Stimulated activated CD4-positive, alpha-beta T cell treated with anti-CD3 and anti-CD28 coated beads, Interleukin-2, amount 100 ng/mL, for 4 hours (primary cell): Measurements from ENCODE around the gene NIF3L1.
A peak's percentile ranks its signal among the peaks of the same experiment; 100 is the strongest.
"Not testable (repeated sequence)": the region's sequence is repeated elsewhere in the genome, so short reads cannot be mapped to it uniquely, and the experiment has no call there.

ENCODE experiments used
- DNase-seq: peaks from one replicate; pipeline ENCODE4 v3.0.0-alpha.2; 2020; ENCODE audit warnings: low read depth

The NIF3L1 gene

DNA sequence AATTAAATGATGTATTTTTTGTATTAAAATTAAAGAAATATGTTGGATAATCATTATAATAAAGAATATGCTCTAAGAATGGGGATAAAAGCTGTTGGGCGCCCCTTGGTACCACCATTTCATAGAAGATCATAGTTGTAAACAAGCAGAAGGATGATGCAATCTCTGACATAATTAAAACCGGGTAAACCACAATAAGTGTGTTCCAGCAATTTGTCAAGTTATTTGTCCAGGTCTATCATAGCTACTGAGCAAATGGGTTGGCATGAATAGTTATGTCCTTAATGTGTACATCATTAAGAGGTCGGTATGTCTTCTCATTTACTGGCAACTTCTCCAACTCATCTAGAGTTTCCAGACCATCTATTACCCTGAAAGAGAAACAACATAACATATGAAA is 18.0 kb upstream of the NIF3L1 start:
- DNase-seq, result no peak

DNA sequence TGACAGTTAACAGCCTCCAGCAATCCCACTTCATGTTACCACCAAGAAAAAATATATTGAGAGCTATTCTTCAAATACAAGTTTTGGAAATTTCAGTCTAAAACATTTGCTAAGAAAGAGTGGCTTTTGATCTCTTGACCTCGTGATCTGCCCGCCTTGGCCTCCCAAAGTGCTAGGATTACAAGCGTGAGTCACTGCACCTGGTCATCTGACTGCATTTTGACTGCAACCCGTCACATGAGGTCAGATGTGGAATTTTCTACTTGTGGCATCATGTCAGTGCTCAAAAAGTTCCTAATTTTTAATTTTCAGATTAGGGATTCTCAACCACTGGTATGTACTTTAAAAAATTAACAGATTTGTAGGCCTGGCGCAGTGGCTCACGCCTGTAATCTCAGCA is 15.6 kb upstream of the NIF3L1 start:
- DNase-seq, result no peak

DNA sequence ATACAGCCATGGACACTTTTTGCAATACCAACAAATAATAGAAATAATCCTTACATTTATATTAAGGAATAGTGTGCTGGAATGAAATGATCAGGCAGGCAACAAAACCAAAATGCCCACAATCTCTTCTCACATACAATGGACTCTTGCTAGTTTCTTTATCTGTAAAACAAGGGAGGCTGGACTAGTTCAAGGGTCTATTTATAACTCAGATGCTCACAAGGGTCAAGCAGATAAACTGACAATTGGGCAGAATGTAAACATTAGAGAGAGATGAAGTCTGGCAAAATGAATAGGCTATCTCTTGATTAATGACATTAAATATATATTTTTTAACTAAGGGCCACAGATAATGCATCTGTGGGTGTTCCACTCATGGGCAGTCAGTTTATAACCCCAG is 11.7 kb upstream of the NIF3L1 start:
- DNase-seq, result no peak

DNA sequence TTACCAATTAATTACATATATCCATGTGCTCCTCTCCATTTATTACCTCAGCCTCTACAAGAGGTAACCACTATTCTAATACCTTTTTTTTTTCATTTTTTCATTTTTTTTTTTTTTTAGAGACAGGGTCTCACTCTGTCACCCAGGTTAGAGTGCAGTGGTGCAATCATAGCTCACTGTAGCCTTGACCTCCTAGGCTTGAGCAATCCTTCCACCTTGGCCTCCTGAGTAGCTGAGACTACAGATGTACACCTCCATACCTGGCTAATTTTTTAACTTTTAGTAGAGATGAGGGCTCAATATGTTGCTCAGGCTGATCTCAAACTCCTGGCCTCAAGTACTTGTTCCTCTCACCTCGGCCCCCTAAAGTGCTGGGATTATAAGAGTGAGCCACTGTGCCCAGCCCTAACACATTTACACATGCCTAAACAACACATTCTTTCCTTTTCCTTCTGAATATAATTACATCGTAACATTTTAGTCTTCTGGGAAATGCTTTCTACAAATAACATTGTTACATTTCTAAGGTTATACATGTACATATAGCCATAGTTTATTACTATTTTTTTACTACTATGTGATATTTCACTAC is 10.8 kb upstream of the NIF3L1 start:
- no peak for DNase-seq

DNA sequence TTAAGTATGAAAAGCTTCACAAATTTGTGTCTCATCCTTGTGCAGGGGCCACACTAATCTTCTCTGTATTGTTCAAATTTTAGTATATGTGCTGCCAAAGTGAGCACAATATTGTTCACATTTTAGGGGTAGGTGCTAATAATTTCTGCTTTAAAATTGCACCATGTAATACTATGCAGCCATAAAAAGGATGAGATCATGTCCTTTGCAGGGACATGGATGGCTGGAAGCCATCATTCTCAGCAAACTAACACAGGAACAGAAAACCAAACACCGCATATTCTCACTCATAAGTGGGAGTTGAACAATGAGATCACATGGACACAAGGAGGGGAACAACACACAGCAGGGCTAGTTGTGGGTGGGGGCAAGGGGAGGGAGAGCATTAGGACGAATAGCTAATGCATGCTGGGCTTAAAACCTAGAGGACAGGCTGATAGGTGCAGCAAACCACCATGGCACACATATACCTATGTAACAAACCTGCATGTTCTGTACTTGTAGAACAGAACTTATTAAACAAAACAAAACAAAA is 7.4 kb upstream of the NIF3L1 start:
- not testable (repeated sequence) for DNase-seq

DNA sequence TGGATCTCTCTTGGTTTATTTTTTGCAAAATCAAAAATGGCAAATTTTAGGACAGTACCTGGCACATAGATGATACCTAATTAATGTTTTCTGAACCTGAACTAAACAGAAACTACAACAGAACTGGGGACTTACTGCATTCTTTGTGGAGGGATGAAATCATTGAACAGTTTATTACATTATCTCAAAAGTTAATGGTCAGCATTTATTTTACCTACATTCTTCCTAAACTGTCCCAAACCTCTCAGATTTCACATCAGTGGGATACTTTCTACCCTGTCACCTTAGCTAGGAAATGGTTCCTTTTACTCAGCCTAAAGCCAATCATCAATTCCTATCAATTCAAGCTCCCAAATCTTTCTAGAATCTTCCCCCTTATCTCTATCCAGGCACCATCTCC is 10.3 kb downstream of the NIF3L1 start:
- no peak for DNase-seq

DNA sequence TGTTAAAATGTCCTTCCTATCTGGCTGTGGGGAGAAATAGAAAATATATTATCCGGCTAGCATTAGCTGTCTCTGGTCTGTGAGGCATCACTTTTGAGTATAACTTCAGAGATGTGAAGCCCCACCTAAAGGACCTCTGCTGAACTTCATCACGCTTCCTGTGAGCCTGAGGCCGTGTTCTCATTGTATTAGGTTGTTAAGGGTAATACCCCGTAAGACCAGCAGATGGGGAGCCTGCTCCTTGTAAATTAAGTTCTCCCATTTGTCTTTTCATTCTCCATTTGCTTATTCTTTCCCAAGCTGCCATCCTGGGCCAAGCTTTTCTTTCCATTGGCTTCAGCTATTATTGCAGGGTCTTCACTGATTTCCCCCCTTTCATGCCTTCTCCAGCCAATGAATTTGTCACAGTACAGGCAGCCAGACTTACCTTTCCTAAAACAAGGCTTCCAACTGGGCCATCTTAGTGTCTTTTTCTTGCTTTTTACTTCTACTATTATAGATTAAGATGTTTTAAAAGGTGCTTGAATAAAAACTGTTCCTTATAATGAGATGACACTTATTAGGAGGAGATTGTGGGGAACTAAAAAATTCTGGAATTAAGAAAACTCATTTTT is 12.4 kb downstream of the NIF3L1 start:
- peak; percentile 61 for DNase-seq

DNA sequence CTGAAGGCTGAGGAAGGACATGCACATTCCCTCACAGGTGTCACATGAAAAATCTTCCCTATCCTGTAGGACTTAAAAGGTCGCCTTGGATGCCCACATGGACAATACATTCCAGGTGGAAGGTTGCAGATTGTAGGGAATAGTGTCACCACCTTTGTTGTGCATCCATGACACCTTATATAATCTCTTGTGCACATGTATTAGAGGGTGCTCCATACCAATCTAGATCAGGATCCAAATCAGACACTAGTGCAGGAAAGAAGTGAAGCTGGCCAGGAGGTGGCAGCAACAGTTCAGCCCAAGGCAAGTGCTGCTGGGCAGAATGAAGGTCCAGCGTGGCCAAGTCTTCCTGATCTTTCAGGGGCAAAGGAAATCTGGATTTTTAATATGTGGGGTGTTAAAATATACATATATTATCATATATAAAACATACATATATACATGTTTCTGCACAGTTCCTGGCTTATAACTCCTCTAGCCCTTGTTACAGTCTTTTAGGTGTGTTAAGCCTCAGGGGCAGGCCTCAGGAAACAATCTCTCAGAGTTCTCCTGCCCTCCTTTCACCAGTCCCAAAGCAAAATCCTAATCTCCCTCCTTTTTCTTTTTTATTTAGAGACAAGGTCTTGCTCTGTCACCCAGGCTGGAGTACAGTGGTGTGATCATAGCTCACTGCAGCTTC is 16.6 kb downstream of the NIF3L1 start:
- DNase-seq, result no peak

DNA sequence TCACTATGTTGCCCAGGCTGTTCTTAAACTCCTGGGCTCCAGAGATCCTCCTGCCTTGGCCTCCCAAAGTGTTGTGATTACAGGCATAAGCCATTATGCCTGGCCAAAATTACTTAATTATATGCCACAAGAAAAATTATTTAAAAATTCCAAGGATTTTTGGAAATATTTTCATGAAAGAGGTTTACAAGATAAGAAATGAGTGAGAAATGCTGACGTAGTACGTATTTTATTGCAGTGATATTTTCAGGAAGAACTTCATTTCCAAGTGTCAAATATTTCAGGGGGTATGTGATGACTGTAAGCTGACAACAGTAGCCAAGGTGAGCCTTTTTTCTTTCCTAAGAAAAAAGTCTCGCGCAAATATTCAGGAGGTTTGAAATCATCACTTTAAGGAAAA is 20.8 kb downstream of the NIF3L1 start:
- no peak for DNase-seq

DNA sequence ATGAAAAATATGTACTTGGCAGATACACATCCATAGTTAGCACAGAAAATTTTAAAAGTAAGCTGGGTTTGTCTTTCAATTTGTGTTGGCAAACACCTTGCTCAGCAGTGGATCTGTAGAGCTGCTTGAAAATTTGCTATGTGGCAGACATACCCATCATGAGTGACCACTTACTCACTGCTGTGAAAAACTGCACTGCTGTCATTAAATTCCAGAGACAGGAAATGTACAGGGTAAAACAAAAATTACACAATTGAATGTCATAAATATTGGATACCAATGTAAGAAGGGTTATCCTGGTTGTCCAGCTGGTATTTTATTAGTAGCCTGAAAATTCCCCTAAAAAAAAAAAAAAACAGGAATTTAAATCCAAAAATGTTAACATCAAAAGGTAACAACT is 24.5 kb downstream of the NIF3L1 start:
- no peak for DNase-seq

DNA sequence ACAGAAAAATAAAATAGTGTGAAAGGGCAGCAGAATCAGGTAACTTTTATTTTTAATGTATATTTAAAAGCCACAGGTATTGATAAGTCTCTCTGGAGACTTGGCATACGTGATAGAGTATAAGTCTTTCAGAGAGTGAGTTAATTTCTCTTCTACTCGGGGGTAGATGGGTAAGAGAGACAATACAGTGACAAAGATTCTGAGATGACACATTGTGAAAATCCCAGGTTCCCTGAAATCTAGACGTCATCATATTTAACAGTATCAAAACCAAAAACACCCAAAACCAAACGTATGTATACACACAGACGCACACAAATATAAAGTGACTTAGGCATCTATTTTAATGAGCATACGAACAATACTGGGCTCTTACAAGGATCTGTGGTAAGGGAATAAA is 33.3 kb downstream of the NIF3L1 start:
- no peak for DNase-seq

DNA sequence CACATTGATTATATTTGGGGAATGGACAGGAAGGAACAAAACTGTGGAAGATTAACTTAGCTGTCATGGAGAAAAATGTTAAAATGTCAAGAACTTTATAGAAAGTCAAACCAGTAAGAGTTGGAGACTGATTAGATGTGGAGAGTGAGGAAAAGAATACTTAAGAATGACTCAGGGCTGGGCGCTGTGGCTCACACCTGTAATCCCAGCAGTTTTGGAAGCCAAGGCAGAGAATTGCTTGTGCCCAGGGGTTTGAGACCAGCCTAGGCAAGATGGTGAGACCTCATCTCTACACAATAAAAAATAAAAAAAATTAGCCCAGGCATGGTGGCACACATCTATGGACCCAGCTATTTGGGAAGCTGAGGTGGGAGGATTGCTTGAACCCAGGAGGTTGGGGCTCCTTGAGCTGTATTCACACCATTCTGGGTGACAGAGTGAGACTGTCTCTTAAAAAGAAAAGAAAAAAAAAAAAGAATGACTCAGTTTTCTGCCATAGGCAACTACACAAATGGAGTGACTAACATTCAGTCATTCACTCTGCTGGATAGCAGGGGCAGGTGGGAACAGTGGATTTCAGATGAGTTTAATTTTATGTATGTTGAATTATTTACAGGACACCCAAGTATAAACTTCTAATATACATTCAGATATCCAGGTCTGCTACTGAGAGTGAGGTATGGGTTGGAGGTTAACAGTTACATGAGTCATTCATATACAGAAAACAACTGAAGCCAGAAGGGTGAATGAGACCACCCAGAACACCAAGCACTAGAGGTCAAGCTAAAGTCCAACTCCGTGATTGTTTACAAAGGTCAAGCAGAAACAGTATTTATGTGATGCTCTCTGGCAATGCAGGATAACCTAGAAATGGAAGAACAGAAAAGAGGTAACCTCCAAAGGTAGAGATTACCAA is 40.4 kb downstream of the NIF3L1 start:
- no peak for DNase-seq

DNA sequence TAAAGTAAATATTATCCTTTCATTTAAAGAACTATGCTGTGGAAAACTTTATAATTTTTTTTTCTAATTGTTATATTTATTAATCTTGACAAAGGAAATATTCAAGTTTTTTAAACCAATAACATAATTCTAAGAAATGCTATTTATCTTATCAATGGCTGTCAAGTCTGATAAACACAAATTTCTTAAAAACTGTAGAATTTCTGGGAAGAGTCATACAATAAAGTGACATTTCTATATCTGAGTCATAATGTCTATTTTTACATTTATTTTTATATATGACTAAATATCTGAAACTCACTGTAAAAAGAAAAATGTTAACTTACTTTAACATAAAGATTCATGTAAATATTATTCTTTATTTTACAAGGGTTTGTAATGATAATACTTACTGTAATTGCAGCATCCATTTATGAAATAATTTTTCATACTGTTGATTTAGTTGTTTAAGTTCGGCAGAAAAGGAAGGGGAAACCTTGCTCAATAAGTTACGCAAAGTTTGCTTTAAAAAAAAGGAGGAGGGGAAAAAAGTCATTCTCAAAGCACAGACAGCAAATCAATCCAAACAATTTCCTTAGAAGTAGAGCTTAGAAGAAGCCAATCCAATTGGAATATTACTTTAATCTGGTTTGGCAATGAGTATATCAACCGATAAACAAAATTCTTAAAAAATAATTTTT is 41.9 kb downstream of the NIF3L1 start:
- DNase-seq, result no peak

DNA sequence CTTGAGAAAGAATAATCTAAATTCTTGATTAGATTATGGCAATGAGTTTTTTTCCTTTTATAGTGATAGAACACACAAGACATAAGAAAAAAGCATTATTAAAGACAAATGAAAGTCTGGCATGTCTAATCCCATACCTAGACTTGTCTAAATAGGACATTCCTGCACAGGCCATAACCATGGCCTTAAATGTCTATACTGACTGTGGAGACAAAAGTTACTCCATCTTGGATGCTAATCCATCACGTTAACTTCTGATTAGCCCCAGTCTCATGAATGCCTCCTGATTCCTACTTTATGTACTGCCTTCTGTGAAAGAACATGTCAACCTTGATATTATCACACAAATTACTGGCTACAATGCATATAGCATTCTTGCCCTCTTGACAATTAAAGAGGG is 50.7 kb downstream of the NIF3L1 start:
- no peak for DNase-seq

DNA sequence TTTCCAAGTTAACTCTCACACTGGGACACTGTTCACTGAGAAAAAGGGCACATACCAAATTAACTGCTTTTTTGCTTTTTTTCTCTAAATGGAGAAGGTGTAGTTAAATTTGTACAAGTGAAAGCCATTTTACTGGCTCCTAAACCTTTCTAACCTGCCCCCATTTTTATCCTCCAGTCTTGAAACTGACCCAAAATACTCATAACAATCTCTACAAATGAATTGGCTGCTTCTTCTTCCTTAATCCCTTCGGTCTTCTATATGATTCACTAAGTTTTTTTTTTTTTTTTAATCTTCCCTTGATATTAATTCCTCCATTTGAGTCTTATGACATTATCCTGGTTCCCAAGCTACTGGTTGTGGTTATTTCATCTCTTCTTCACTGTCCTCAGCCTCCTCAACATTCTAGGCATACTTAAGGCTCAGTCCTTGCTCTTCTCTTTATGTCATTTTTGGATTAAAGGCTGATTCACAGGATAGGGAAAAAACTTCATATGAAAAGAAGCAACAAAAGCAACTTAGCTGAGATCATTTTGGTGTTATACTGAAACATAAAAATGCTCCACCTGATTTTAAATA is 54.4 kb downstream of the NIF3L1 start:
- DNase-seq, result no peak

DNA sequence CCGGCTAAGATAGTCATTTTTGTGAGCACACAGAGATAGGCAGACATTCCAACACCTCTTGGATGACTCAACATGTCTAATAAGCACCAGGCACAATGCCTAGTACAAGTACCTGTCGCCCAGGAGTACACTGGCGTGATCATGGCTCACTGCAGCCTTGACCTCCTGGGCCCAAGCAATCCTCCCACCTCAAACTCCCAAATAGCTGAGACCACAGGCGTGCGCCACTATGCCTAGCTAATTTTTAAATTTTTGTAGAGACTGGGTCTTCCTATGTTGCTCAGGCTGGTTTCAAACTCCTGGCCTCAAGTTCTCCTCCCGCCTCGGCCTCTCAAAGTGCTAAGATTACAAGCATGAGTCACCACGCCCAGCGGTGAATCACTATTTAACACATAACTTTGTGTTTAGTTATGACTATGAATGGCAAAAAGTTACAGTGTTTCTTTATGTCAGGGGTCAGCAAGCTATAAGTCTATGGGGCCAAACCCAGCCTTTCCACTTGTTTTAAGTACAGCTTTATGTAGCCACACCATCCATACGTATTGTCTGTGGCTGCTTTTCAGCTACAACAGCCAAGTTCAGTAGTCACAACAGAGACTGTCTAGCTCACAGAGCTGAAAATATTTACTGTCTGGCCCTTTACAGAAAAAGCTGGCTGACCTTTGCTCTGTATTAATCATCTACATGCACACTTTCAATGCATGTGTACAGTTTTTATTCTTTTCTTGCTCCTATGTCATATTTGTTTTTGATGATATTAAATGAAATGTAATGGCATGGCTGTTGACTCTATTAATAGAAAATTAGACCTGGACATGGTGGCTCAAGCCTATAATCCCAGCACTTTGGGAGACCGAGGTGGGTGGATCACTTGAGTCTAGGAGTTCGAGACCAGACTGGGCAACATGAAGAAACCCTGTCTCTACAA is 55.6 kb downstream of the NIF3L1 start:
- DNase-seq, result peak; percentile 29

DNA sequence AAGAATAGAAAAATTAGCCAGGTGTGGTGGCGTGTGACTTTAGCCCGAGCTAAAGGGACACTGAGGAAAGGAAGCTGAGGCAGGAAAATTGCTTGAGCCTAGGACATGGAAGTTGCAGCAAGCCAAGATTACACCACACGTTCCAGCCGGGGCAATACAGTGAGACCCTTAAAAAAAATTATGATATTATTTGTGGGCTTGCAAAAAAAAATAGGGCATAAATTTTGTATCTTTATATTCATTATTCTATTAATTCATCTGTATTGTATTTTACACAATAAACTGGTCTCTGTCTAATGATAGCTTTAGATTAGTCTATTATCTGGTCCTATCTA is 56.2 kb downstream of the NIF3L1 start:
- DNase-seq, result no peak

DNA sequence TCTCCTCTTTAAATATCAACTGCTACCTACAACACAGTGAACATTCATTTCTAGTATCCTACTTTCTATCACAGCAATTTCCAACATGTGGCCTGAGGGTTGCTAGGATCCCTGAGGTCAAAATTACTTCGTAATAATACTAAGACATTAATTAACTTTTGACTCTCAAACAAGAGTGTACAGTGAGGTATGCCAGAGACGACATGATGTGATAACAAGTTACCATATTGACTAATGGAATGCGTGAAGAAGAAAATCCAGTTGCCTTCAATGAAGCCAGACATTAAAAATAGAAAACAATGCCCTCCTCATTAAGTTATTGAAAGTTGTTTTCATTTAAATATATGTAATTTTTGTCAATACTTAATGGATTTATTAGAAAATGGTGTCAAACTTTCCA is 61.2 kb downstream of the NIF3L1 start:
- no peak for DNase-seq
